C4-2B (cell line): ENCODE data around the gene DUSP7.

Source experiments
- H3K27ac ChIP-seq: fragments of 450-650 bp; 2 replicates; pipeline ENCODE4 v1.5.1; 2017
- CTCF ChIP-seq: fragments of 450-650 bp; conservative IDR thresholded peaks from 2 replicates; pipeline ENCODE4 v1.5.1; 2017; ENCODE audit warnings: mild to moderate bottlenecking
- ZFX ChIP-seq: fragments of 450-650 bp; IDR thresholded peaks from 2 replicates; pipeline ENCODE4 v1.6.1; 2017

Gene DUSP7

DNA sequence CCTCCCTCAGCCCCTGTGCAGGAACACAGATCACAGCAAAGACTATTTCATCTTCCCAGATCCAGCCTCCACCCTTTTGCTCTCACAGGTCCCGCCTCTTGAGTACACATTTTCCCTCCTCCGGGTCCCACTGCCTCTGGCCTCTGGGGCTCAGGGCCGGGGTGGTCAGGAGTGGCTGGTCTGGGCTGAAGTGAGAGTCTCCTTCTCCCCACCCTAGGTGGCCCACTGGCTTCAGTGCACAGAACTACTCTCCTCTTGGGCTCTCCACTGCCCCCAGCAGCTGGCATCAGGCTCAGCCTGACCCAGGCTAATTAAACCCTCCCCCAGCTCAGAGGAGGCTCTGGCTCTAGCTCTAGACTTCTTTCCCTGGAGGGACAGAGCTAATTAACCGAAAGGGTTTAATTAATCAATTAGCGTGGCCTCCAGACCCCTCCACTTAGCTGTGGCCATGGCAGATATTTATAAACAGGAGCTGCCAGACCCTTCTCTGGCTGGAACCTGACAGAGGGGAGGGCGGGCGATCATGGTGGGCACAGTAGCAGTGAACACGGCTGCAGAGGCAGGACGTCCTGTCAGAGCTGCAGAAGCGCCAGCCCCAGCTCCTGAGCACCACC is 15.1 kb downstream of the DUSP7 start:
- no peak overlapping the region for H3K27ac ChIP-seq
- TF ChIP-seq ZFX, result no peak
- TF ChIP-seq CTCF, result no peak

- TF ChIP-seq ZFX, result no peak
- TF ChIP-seq CTCF, result no peak
- no peak overlapping the region for H3K27ac ChIP-seq
These were observed 15.8 kb downstream of the DUSP7 start for GRCh38 chr3:52040600-52040999.

DNA sequence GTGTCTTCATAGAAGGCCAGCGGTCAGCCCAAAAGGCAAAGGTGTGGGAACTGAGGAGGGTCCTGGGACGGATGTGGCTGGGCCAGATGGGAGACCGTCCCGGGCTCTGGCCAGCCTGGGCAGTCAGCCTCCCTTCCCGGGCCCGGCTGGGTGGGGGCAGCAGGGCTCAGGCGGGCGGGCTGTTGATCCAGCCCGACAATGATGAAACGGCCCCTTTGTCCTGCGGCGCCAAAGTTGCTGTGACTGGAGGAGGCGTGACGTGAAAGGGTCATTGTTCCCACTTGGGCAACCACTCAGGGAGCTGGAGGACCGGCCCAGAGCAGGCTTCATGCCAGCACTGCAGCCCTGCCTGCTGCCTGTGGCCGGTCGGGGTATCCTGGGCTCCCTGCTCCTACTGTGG is 16.5 kb downstream of the DUSP7 start:
- TF ChIP-seq CTCF (no peak), ZFX (no peak)
- no peak overlapping the region for H3K27ac ChIP-seq

DNA sequence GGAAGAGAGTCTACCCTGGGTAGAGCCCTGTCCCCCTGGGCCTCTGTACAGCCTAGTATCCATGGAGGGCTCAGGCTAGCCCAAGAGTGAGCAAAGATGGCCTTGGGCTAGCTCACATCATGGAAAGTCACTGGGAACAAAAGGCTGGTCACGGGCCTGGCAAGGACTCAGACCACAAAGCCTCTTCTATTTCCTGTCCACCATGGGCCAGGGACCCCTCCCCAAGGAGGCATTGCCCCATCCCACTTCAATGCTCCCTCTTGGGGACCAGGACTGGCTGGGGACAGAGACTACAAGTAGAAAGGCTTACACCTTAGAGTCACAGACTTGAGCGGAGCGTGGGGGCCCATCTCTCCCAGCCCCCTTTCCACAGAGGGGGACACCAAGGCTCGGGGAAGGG is 16.9 kb downstream of the DUSP7 start:
- TF ChIP-seq CTCF, result no peak
- TF ChIP-seq ZFX, result no peak
- no peak overlapping the region for H3K27ac ChIP-seq

DNA sequence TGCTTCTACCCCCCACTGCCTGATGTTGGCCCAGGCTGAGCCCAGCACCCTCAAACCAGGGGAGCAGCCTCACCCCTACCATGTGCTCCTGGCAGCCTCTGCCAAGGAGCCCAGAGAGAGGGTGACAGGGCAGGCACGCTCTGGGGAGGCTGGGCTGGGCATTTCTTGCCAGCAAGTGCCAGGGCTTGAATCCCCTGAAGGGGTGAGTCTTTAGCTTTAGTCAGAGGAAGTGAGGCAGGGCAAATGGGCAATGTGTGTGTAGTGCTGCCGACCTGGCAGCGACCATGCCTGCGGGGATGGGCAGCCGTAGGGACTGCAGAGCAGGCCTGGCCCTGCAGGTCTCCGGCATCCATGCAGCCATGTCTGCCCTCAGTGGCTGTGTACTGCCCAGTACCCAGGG is 18.1 kb downstream of the DUSP7 start:
- no peak for TF ChIP-seq CTCF
- H3K27ac ChIP-seq, result no peak overlapping the region

- no peak for TF ChIP-seq ZFX
- no peak for TF ChIP-seq CTCF
- H3K27ac ChIP-seq, result no peak overlapping the region
These were observed 19.1 kb downstream of the DUSP7 start for GRCh38 chr3:52037291-52037690.

DNA sequence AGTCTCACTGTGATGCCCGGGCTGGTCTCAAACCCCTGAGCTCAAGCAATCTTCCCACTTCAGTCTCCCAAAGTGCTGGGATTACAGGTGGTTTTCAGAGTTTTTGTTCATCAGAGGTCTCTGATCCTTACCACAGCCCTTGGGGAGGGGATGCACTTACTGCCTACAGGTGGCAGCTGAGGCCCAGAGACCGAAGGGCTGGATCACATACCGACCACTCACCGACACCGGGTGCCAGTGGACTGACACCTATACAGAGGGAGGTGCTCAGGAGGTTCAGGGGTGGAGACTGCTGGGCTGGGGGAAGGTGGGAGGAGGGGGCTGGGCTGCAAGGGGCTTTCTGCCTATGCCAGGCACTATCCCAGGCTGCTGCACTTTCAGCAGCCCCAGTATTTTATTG is 19.5 kb downstream of the DUSP7 start:
- TF ChIP-seq CTCF (no peak), ZFX (no peak)
- no peak overlapping the region for H3K27ac ChIP-seq
